Activated naive CD8-positive, alpha-beta T cell treated with anti-CD3 and anti-CD28 coated beads for 36 hours (primary cell): ENCODE data around the gene ATP5IF1. TPM values are rescaled to one million over a fixed set of nuclear protein-coding genes. Genes with fewer than 3 reads are reported as not detected.
A peak's percentile ranks its signal among the peaks of the same experiment; 100 is the strongest.

Source experiments
- DNase-seq: peaks from one replicate; pipeline ENCODE4 v3.0.0; 2021
- H3K27ac Mint-ChIP-seq: one replicate; pipeline ENCODE4 v1.8.0; 2022; ENCODE audit warnings: mild to moderate bottlenecking, moderate library complexity, mixed read lengths
- H3K27me3 Mint-ChIP-seq: one replicate; pipeline ENCODE4 v1.8.0; 2022; ENCODE audit warnings: mild to moderate bottlenecking, mixed read lengths
- H3K36me3 Mint-ChIP-seq: one replicate; pipeline ENCODE4 v1.8.0; 2021; ENCODE audit warnings: mild to moderate bottlenecking, mixed read lengths
- H3K4me1 Mint-ChIP-seq: one replicate; pipeline ENCODE4 v1.8.0; 2021; ENCODE audit warnings: mixed read lengths
- H3K4me3 Mint-ChIP-seq: one replicate; pipeline ENCODE4 v1.8.0; 2022; ENCODE audit warnings: mild to moderate bottlenecking, moderate library complexity, mixed read lengths
- H3K9me3 Mint-ChIP-seq: one replicate; pipeline ENCODE4 v1.8.0; 2022; ENCODE audit warnings: mixed read lengths
- total RNA-seq, 2 experiments: library from RNA; stranded (reverse); gene quantifications; one replicate each; pipeline ENCODE4 v1.2.3, GENCODE V29; 2021

The ATP5IF1 gene
- total RNA-seq, 2 experiments from 2014 or later: 180 to 197 TPM

- H3K9me3 Mint-ChIP-seq: no peaks in the 10 kb centered on the region
- H3K27ac Mint-ChIP-seq: no peak overlapping the region
- H3K27me3 Mint-ChIP-seq: no peaks in the 10 kb centered on the region
- no peak for DNase-seq
- no peak overlapping the region for H3K4me3 Mint-ChIP-seq
- peaks cover 3% of the 10 kb centered on the region for H3K4me1 Mint-ChIP-seq
- H3K36me3 Mint-ChIP-seq: peaks cover 8% of the 10 kb centered on the region
Measured at GRCh38 chr1:28209700-28210099, 26.2 kb upstream of the ATP5IF1 start.

GRCh38 chr1:28213315-28213714 lies 22.6 kb upstream of the ATP5IF1 start:
- no peak for DNase-seq
- Mint-ChIP-seq H3K4me3 (no peak overlapping the region), H3K4me1 (peaks cover 3% of the 10 kb centered on the region), H3K27me3 (no peaks in the 10 kb centered on the region), H3K27ac (no peak overlapping the region), H3K9me3 (no peaks in the 10 kb centered on the region), H3K36me3 (peaks cover 9% of the 10 kb centered on the region)

GRCh38 chr1:28229089-28229488 lies 6.8 kb upstream of the ATP5IF1 start:
- no peaks in the 10 kb centered on the region for H3K27me3 Mint-ChIP-seq
- H3K27ac Mint-ChIP-seq: no peak overlapping the region
- H3K4me1 Mint-ChIP-seq: peaks cover 13% of the 10 kb centered on the region
- H3K36me3 Mint-ChIP-seq: peaks cover 25% of the 10 kb centered on the region
- no peak overlapping the region for H3K4me3 Mint-ChIP-seq
- DNase-seq: no peak
- no peaks in the 10 kb centered on the region for H3K9me3 Mint-ChIP-seq

GRCh38 chr1:28229996-28230395 lies 5.9 kb upstream of the ATP5IF1 start:
- H3K4me3 Mint-ChIP-seq: no peak overlapping the region
- H3K27me3 Mint-ChIP-seq: no peaks in the 10 kb centered on the region
- H3K36me3 Mint-ChIP-seq: peaks cover 21% of the 10 kb centered on the region
- no peak for DNase-seq
- peaks cover 13% of the 10 kb centered on the region for H3K4me1 Mint-ChIP-seq
- no peaks in the 10 kb centered on the region for H3K9me3 Mint-ChIP-seq
- no peak overlapping the region for H3K27ac Mint-ChIP-seq

GRCh38 chr1:28232558-28233263 lies 3.2 kb upstream of the ATP5IF1 start, which contains the start of gene DNAJC8:
DNAJC8 (minus strand) TSS chr1:28233029; CDS start chr1:28232998, 31 bp downstream.
- peak within 1 kb of the TSS; percentile 94 for H3K27ac Mint-ChIP-seq
- H3K4me1 Mint-ChIP-seq: peaks cover 13% of the 10 kb centered on the region
- no peaks in the 10 kb centered on the region for H3K9me3 Mint-ChIP-seq
- H3K4me3 Mint-ChIP-seq: peak within 1 kb of the TSS; percentile 100
- H3K36me3 Mint-ChIP-seq: peaks cover 14% of the 10 kb centered on the region
- DNase-seq: peak; percentile 93
- H3K27me3 Mint-ChIP-seq: no peaks in the 10 kb centered on the region

- Mint-ChIP-seq H3K4me1 (peaks cover 13% of the 10 kb centered on the region), H3K4me3 (no peak overlapping the region), H3K27ac (no peak overlapping the region), H3K36me3 (peaks cover 14% of the 10 kb centered on the region), H3K9me3 (no peaks in the 10 kb centered on the region), H3K27me3 (no peaks in the 10 kb centered on the region)
- no peak for DNase-seq
Measured at GRCh38 chr1:28233264-28233606, 2.7 kb upstream of the ATP5IF1 start.

- no peaks in the 10 kb centered on the region for H3K27me3 Mint-ChIP-seq
- H3K27ac Mint-ChIP-seq: no peak overlapping the region
- H3K4me1 Mint-ChIP-seq: peaks cover 7% of the 10 kb centered on the region
Measured at GRCh38 chr1:28236656-28237322, 865 bp downstream of the ATP5IF1 start.

GRCh38 chr1:28239004-28239403 lies 3.1 kb downstream of the ATP5IF1 start:
- Mint-ChIP-seq H3K27me3 (no peaks in the 10 kb centered on the region), H3K36me3 (peaks cover 1% of the 10 kb centered on the region), H3K9me3 (no peaks in the 10 kb centered on the region), H3K27ac (no peak overlapping the region), H3K4me1 (peaks cover 13% of the 10 kb centered on the region), H3K4me3 (no peak overlapping the region)
- no peak for DNase-seq

More at GRCh38 chr1:28236656-28237322, 865 bp downstream of the ATP5IF1 start:
- Mint-ChIP-seq H3K36me3 (peaks cover 8% of the 10 kb centered on the region), H3K4me3 (no peak overlapping the region), H3K9me3 (no peaks in the 10 kb centered on the region)
- DNase-seq: no peak

GRCh38 chr1:28240024-28240423 lies 4.1 kb downstream of the ATP5IF1 start:
- Mint-ChIP-seq H3K9me3 (no peaks in the 10 kb centered on the region), H3K4me3 (no peak overlapping the region), H3K27me3 (no peaks in the 10 kb centered on the region), H3K36me3 (peaks cover 2% of the 10 kb centered on the region), H3K27ac (no peak overlapping the region), H3K4me1 (peaks cover 23% of the 10 kb centered on the region)
- DNase-seq: no peak

- Mint-ChIP-seq H3K27me3 (no peaks in the 10 kb centered on the region), H3K4me3 (no peak overlapping the region), H3K36me3 (peaks cover 2% of the 10 kb centered on the region), H3K9me3 (no peaks in the 10 kb centered on the region), H3K27ac (no peak overlapping the region), H3K4me1 (peaks cover 30% of the 10 kb centered on the region)
- DNase-seq: no peak
Measured at GRCh38 chr1:28241638-28242241, 5.8 kb downstream of the ATP5IF1 start.

GRCh38 chr1:28243685-28244311 lies 7.9 kb downstream of the ATP5IF1 start:
- H3K36me3 Mint-ChIP-seq: peaks cover 2% of the 10 kb centered on the region
- H3K4me3 Mint-ChIP-seq: peak overlapping the region; percentile 53
- no peaks in the 10 kb centered on the region for H3K9me3 Mint-ChIP-seq
- H3K27me3 Mint-ChIP-seq: no peaks in the 10 kb centered on the region
- no peak for DNase-seq
- peak overlapping the region; percentile 88 for H3K27ac Mint-ChIP-seq
- peaks cover 45% of the 10 kb centered on the region for H3K4me1 Mint-ChIP-seq

GRCh38 chr1:28244549-28245251 lies 8.8 kb downstream of the ATP5IF1 start:
- Mint-ChIP-seq H3K36me3 (peaks cover 2% of the 10 kb centered on the region), H3K27me3 (no peaks in the 10 kb centered on the region), H3K9me3 (no peaks in the 10 kb centered on the region), H3K4me1 (peaks cover 52% of the 10 kb centered on the region), H3K27ac (peak overlapping the region; percentile 88), H3K4me3 (peak overlapping the region; percentile 60)
- DNase-seq: no peak

- peak overlapping the region; percentile 100 for H3K27ac Mint-ChIP-seq
- H3K4me1 Mint-ChIP-seq: peaks cover 56% of the 10 kb centered on the region
- no peaks in the 10 kb centered on the region for H3K9me3 Mint-ChIP-seq
- no peaks in the 10 kb centered on the region for H3K27me3 Mint-ChIP-seq
- no peak for DNase-seq
- H3K4me3 Mint-ChIP-seq: peak overlapping the region; percentile 91
- peaks cover 2% of the 10 kb centered on the region for H3K36me3 Mint-ChIP-seq
Measured at GRCh38 chr1:28246427-28246832, 10.5 kb downstream of the ATP5IF1 start.

- Mint-ChIP-seq H3K4me3 (peak overlapping the region; percentile 91), H3K27ac (peak overlapping the region; percentile 100), H3K27me3 (no peaks in the 10 kb centered on the region), H3K36me3 (peaks cover 2% of the 10 kb centered on the region), H3K4me1 (peaks cover 55% of the 10 kb centered on the region), H3K9me3 (no peaks in the 10 kb centered on the region)
- DNase-seq: no peak
Measured at GRCh38 chr1:28247612-28248272, 11.8 kb downstream of the ATP5IF1 start.
